Kidney (tissue), 14 donors: ENCODE results near the gene ASAP3. TPM values are rescaled to one million over a fixed set of nuclear protein-coding genes. Genes with fewer than 3 reads are reported as not detected.
A peak's percentile ranks its signal among the peaks of the same experiment; 100 is the strongest.

Experiments used
- DNase-seq, 5 donors: peaks; one replicate each; pipeline ENCODE4 v3.0.0-alpha.2; 2013 to 2020
- FAIRE-seq: peaks from 2 replicates; lab custom pipeline; 2012; peaks lifted over from hg19 to GRCh38; lab: Jason Lieb, UNC
- H3K27ac ChIP-seq, 2 donors: one replicate each; pipeline ENCODE4 v1.7.0; 2013; ENCODE audit warnings: low read depth in 2 of 2, low read length in 2 of 2, inconsistent platforms in 1 of 2
- H3K27me3 ChIP-seq: one replicate; pipeline ENCODE4 v1.7.1; 2013; ENCODE audit warnings: low read length, inconsistent platforms; ENCODE audit not compliant: control insufficient read depth, insufficient read depth
- H3K36me3 ChIP-seq, 3 donors: one replicate each; pipeline versions ENCODE4 v1.7.0 to v1.7.1; 2013; ENCODE audit warnings: low read length in 3 of 3, control low read depth in 1 of 3, inconsistent platforms in 1 of 3; ENCODE audit not compliant: insufficient read depth in 3 of 3, control insufficient read depth in 2 of 3
- H3K4me1 ChIP-seq, 3 donors: one replicate each; pipeline versions ENCODE4 v1.7.0 to v1.7.1; 2013; ENCODE audit warnings: low read length in 3 of 3, inconsistent platforms in 1 of 3, low read depth in 1 of 3; ENCODE audit not compliant: control insufficient read depth in 2 of 3, insufficient read depth in 2 of 3
- H3K4me3 ChIP-seq, 3 donors: one replicate each; pipeline versions ENCODE4 v1.7.0 to v1.8.1; 2013; ENCODE audit warnings: low read length in 3 of 3, control low read depth in 1 of 3, inconsistent platforms in 1 of 3
- H3K9ac ChIP-seq, 3 donors: one replicate each; pipeline versions ENCODE4 v1.7.0 to v1.7.1; 2013; ENCODE audit warnings: low read length in 3 of 3, control low read depth in 1 of 3, inconsistent platforms in 1 of 3
- H3K9me3 ChIP-seq, 3 donors: one replicate each; pipeline versions ENCODE4 v1.7.0 to v1.7.1; 2013; ENCODE audit warnings: low read length in 3 of 3, control low read depth in 1 of 3, inconsistent platforms in 1 of 3; ENCODE audit not compliant: control insufficient read depth in 2 of 3, insufficient read depth in 1 of 3
- intact Hi-C: fragments of 100-400 bp; cut with DNase I; formaldehyde crosslinking; loops from one replicate; pipeline ENCODE4 v1.11.1; 2022
- polyA plus RNA-seq: library from polyadenylated mRNA; stranded (reverse); fragments of 350-450 nt; fragmentation: Illumina TruSeq; extraction: RNeasy Lipid Tissue Mini Kit (QIAGEN cat#74804); gene quantifications from one replicate; pipeline ENCODE4 v1.2.3, GENCODE V29; 2014; ENCODE audit warnings: low read depth, low replicate concordance; ENCODE audit not compliant: insufficient read depth
- total RNA-seq: library from RNA; stranded (reverse); fragmentation: NEBNext Ultra II Directional; extraction: Animal tissue kit (Norgen Biotek cat#: 25700); gene quantifications from one replicate; pipeline ENCODE4 v1.2.1, GENCODE V29; 2021
- TF ChIP-seq, protein P1 (sequence below): IDR thresholded peaks from 3 replicates; pipeline ENCODE4 v1.5.1; 2012; ENCODE audit warnings: mild to moderate bottlenecking, moderate library complexity, borderline replicate concordance; ENCODE audit not compliant: insufficient read depth; ENCODE audit errors: extremely low read depth
- donor health status: control.
- donor health status: control.
- donor health status: control.
- donor health status: control.
- donor health status: control.
- donor health status: DM: yes; HTN: yes; CAD: no.
- donor health status: Normal renal cell carcinoma (clear cell type).

The ASAP3 gene
- total and polyA plus RNA-seq, 2 donors from 2014 or later = 29.9 to 37.8 TPM

GRCh38 chr1:23452011-23452411 is 32.0 kb downstream of the ASAP3 start:
- Histone ChIP-seq H3K4me3 (no peak overlapping the region), H3K36me3 (peaks cover 0 to 8% (median 4%) of the 10 kb centered on the region in 3 donors), H3K9me3 (no peaks in the 10 kb centered on the region), H3K27ac (peak overlapping the region in 1 of 2 donors; percentile 78), H3K27me3 (no peaks in the 10 kb centered on the region), H3K9ac (peak overlapping the region in 1 of 3 donors; percentile 55), H3K4me1 (peaks cover 0 to 10% (median 9%) of the 10 kb centered on the region in 3 donors)
- DNase-seq = peak; percentile 51 to 79 (median 74)
- intact Hi-C loops = no loop called here
- TF ChIP-seq, protein P1, sequence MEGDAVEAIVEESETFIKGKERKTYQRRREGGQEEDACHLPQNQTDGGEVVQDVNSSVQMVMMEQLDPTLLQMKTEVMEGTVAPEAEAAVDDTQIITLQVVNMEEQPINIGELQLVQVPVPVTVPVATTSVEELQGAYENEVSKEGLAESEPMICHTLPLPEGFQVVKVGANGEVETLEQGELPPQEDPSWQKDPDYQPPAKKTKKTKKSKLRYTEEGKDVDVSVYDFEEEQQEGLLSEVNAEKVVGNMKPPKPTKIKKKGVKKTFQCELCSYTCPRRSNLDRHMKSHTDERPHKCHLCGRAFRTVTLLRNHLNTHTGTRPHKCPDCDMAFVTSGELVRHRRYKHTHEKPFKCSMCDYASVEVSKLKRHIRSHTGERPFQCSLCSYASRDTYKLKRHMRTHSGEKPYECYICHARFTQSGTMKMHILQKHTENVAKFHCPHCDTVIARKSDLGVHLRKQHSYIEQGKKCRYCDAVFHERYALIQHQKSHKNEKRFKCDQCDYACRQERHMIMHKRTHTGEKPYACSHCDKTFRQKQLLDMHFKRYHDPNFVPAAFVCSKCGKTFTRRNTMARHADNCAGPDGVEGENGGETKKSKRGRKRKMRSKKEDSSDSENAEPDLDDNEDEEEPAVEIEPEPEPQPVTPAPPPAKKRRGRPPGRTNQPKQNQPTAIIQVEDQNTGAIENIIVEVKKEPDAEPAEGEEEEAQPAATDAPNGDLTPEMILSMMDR = no peak
- no peak for FAIRE-seq

DNA sequence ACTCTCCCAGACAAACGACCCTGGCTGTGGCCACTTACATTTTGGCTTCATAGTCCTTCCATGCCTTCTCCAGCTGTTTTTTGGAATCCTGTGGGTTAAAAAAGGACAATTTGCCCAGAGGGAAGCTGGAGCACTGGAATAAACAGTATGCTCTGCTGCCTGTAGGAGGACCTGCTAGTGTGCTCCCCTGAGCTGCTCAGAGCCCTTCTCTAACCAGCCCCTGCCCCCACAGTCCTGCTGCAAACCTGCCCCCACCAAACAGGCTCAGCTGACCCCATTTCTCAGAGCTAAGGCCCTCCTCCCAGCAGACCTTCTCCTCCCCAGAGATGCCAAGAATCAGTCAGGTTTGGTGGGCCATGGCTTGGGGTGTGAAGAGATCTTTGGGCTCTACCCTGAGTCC is 32.5 kb downstream of the ASAP3 start:
- Histone ChIP-seq H3K27ac (peak overlapping the region; percentile 43 to 78), H3K36me3 (peaks cover 0 to 8% (median 4%) of the 10 kb centered on the region in 3 donors), H3K27me3 (no peaks in the 10 kb centered on the region), H3K9ac (peak overlapping the region in 1 of 3 donors; percentile 55), H3K9me3 (no peaks in the 10 kb centered on the region), H3K4me3 (no peak overlapping the region), H3K4me1 (peaks cover 0 to 10% (median 9%) of the 10 kb centered on the region in 3 donors)
- DNase-seq = no peak
- no peak for FAIRE-seq
- TF ChIP-seq, protein P1 = no peak
- intact Hi-C loops = no loop called here

GRCh38 chr1:23450894-23451293 is 33.1 kb downstream of the ASAP3 start:
- Histone ChIP-seq H3K4me1 (peaks cover 0 to 10% (median 9%) of the 10 kb centered on the region in 3 donors), H3K27ac (no peak overlapping the region)
- FAIRE-seq = no peak

More at GRCh38 chr1:23450894-23451293, 33.1 kb downstream of the ASAP3 start:
- intact Hi-C loops = no loop called here
- no peak overlapping the region for H3K9ac ChIP-seq
- H3K9me3 ChIP-seq = no peaks in the 10 kb centered on the region
- peaks cover 0 to 8% (median 4%) of the 10 kb centered on the region in 3 donors for H3K36me3 ChIP-seq
- TF ChIP-seq, protein P1 = no peak
- no peak for DNase-seq
- no peak overlapping the region for H3K4me3 ChIP-seq
- H3K27me3 ChIP-seq = no peaks in the 10 kb centered on the region
